MG63 (cell line): ENCODE results near the gene BMPER. TPM values are rescaled to one million over a fixed set of nuclear protein-coding genes. Genes with fewer than 3 reads are reported as not detected.
A peak's percentile ranks its signal among the peaks of the same experiment; 100 is the strongest.

Experiments
- DNase-seq: peaks from one replicate; pipeline ENCODE4 v3.0.0-alpha.2; 2020
- H3K27me3 ChIP-seq: fragments of 250-450 bp; sonication (Bioruptor Pico); 2 replicates; pipeline ENCODE4 v1.5.1; 2020; ENCODE audit warnings: mild to moderate bottlenecking, moderate library complexity
- H3K36me3 ChIP-seq: fragments of 250-450 bp; sonication (Bioruptor Pico); 2 replicates; pipeline ENCODE4 v1.5.1; 2020; ENCODE audit warnings: mild to moderate bottlenecking, moderate library complexity
- H3K4me3 ChIP-seq: fragments of 250-450 bp; sonication (Bioruptor Pico); 2 replicates; pipeline ENCODE4 v1.5.1; 2020; ENCODE audit warnings: mild to moderate bottlenecking, moderate library complexity
- H3K9me3 ChIP-seq: fragments of 250-450 bp; sonication (Bioruptor Pico); 2 replicates; pipeline ENCODE4 v1.5.1; 2020; ENCODE audit warnings: mild to moderate bottlenecking, moderate library complexity
- total RNA-seq: library from RNA; depleted of rRNA; stranded (reverse); fragments of >200 nt; shearing (Covaris generic); gene quantifications from 2 replicates; pipeline ENCODE4 v1.2.3, GENCODE V29; 2014; ENCODE audit warnings: low replicate concordance

Gene BMPER
- total RNA-seq, 1 experiment from 2014 or later, result 110 TPM

GRCh38 chr7:33883671-33883965, 21.7 kb upstream of the BMPER start:
- no peak for DNase-seq
- Histone ChIP-seq H3K27me3 (no peaks in the 10 kb centered on the region), H3K4me3 (no peak overlapping the region), H3K9me3 (peaks cover 5% of the 10 kb centered on the region; the same call in 1 of the 2 replicates), H3K36me3 (peaks cover 2% of the 10 kb centered on the region; the same call in 1 of the 2 replicates)

DNA sequence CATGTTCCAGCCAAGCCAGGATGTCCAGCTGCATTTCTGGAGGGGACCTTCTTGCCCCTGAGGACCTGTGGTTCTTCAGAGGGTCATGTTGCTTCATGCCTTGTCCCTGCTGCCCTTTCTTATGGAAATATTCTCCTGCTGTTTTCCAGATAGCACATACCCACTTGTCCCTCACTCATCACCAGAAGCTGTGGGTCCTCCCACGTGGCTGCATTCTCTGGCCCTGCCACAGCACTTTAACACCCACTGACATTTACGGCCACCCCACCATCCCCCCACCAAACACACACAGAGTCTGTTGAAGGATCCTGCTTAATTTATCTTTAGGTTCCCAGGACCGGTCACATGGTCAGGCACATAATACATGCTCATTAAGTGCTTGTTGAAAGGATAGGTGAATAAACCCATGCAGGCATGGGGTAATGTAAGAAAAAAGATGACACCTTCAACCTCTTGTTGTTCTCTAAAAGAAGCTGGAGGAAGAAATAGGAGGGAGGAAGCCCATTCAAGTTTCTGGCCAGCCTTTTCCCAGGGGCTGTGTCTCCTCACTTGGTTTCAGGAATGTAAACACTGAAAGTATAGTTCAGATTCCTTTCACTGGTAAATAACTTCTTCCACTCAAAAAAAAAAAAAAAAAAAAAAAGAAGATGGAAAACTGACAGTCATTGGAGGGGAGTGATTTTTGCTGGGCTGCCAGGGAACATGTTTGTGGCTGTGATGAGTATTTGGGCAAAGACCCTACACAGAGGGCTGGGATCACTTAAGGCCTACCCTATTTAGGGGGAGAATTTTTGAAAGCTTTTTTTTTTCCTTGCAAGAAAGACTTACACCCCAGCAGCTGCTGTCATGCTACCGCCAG, 19.8 kb upstream of the BMPER start:
- Histone ChIP-seq H3K36me3 (peaks cover 2% of the 10 kb centered on the region; the same call in 1 of the 2 replicates), H3K9me3 (peaks cover 5% of the 10 kb centered on the region; the same call in 1 of the 2 replicates), H3K4me3 (no peak overlapping the region), H3K27me3 (no peaks in the 10 kb centered on the region)
- DNase-seq, result no peak

GRCh38 chr7:33886149-33886623, 19.2 kb upstream of the BMPER start:
- DNase-seq, result peak; percentile 43

DNA sequence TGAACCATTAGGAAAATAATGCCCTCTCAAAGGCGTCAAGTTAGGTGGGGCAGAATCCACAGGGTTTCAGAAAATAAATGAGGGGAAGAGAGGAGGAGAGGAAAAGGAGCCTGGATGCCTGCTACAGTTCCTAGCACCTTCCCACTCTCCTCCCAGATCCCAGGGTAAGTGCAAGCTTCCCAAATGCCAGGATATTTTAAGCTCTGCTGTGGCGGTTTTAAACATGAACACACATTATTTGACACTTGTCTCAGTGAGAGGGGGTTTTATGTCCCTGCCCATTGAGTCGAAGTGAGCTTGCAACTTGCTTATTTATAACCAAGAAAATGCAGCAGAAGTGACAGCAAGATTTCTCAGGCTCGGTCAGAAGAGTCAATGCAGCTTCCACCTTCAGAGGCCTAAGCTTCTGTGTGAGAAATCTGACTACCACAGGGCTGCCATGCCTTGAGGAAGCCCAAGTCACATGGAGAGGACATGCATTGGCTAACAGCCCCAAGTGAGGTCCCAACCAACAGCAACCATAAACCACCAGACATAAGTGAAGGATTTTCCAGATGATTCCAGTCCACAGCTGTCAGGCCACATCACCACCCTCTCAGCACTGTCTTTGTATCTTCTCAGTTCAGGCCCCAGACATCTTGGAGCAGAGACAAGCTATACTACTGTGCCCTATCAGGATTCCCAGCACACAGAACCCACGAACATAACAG, 17.9 kb upstream of the BMPER start:
- H3K27me3 ChIP-seq, result no peaks in the 10 kb centered on the region
- no peak overlapping the region for H3K4me3 ChIP-seq

More at GRCh38 chr7:33886149-33886623, 19.2 kb upstream of the BMPER start:
- no peaks in the 10 kb centered on the region for H3K27me3 ChIP-seq
- peaks cover 5% of the 10 kb centered on the region; the same call in 1 of the 2 replicates for H3K9me3 ChIP-seq
- peaks cover 2% of the 10 kb centered on the region; the same call in 1 of the 2 replicates for H3K36me3 ChIP-seq
- H3K4me3 ChIP-seq, result no peak overlapping the region

DNA sequence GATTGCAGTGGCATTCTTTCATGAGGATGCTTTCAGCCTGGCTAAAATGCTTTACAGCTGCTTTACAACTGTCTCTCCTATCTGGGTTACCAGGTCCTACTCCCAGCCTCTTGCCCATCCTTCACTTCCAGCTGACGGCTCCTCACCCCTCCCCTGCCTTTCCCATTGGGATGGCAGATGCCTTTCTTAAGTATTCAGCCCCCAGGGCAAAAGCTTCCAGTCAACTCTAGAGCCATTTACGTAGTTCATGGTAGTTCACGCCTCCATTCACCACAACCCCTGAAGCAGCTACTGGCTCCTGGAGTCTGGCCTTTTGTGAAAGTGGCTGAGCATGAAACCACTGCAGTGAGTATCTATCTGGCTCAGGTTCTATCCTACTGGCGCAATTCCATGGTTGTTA, 17.2 kb upstream of the BMPER start:
- H3K27me3 ChIP-seq, result no peaks in the 10 kb centered on the region
- DNase-seq, result no peak
- H3K4me3 ChIP-seq, result no peak overlapping the region
- H3K36me3 ChIP-seq, result no peaks in the 10 kb centered on the region
- no peaks in the 10 kb centered on the region for H3K9me3 ChIP-seq

More for the DNA sequence above, 17.9 kb upstream of the BMPER start:
- no peak for DNase-seq
- peaks cover under 1% of the 10 kb centered on the region; the same call in 1 of the 2 replicates for H3K36me3 ChIP-seq
- H3K9me3 ChIP-seq, result peaks cover under 1% of the 10 kb centered on the region; the same call in 1 of the 2 replicates

DNA sequence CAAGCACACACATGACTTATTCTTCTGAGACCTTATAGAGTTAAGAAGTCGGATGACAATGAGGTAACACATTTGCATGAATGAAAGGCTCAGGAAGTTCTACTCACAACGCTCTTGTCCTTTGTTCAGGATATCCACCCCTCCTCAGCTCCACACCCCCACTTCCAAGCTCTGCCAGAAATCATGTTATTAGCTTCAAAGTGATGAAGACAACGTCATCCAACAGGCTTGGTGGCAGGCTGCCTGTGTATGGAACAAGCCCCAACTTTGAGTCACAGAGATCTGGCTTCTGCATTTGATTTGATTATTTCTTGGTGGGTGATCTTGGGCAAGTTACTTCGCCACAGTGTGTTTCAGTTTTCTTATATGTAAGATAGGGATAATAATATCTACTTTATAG, 12.4 kb upstream of the BMPER start:
- Histone ChIP-seq H3K27me3 (no peaks in the 10 kb centered on the region), H3K36me3 (no peaks in the 10 kb centered on the region), H3K9me3 (no peaks in the 10 kb centered on the region), H3K4me3 (no peak overlapping the region)
- DNase-seq, result peak; percentile 74

DNA sequence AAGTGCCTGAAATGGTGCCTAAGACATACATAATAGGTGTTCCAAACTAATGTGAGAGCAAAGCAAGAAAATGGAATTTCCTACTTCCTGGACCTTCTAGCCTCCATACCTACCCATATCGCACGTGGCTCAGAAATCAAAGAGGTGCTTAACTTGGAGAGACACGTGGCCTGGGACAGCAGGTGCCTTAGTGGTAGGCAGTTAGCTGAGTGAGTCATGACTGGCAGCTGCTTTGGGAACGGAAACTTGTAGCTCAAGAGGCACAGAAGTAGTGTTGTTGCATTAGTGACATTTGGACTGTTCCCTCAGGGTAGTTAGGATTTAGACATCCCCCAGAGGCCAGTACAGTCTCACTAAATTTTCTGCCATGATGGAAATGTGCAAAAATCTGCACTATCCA, 12.0 kb upstream of the BMPER start:
- Histone ChIP-seq H3K4me3 (no peak overlapping the region), H3K36me3 (no peaks in the 10 kb centered on the region), H3K27me3 (no peaks in the 10 kb centered on the region), H3K9me3 (no peaks in the 10 kb centered on the region)
- DNase-seq, result peak; percentile 31

DNA sequence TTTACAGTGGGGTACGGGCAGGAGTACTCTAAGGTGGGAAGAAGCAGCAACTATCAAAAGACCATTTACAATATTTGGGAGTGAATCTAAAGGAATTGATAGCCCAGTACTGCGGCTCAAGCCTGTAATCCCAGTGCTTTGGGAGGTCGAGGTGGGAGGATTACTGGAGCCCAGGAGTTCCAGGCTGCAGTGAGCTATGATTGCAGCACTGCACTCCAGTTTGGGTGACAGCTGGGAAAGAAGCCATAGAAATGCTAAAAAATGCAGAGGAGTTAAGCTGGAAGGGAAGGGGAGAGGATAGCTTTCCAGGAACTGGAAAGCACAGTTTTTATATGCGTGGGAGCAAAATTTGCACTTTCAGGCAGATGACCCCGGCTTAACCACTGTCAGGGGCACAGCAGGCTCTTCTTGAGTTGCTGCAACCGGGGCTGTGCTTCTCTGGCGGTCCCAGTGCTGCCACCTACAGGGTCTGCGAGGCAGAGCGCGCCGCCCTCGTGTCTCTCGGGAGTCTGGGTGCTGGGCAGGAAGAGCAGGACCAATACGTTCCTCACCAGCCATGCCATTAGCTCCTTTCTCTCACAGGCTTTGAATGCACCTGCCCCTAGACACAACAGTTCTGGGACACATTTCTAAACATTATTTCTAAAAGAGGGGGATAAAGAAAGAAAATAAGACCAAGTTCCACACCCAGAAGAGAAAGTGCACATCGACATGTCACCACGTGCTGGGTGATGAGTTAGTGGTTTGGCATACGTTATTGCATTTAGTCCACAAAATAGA, 10.1 kb upstream of the BMPER start:
- DNase-seq, result peak; percentile 88
- Histone ChIP-seq H3K9me3 (no peaks in the 10 kb centered on the region), H3K36me3 (no peaks in the 10 kb centered on the region), H3K4me3 (no peak overlapping the region), H3K27me3 (no peaks in the 10 kb centered on the region)

GRCh38 chr7:33900501-33900900, 4.8 kb upstream of the BMPER start:
- DNase-seq, result peak; percentile 33
- H3K9me3 ChIP-seq, result no peaks in the 10 kb centered on the region
- H3K36me3 ChIP-seq, result no peaks in the 10 kb centered on the region
- H3K4me3 ChIP-seq, result no peak overlapping the region
- H3K27me3 ChIP-seq, result no peaks in the 10 kb centered on the region

DNA sequence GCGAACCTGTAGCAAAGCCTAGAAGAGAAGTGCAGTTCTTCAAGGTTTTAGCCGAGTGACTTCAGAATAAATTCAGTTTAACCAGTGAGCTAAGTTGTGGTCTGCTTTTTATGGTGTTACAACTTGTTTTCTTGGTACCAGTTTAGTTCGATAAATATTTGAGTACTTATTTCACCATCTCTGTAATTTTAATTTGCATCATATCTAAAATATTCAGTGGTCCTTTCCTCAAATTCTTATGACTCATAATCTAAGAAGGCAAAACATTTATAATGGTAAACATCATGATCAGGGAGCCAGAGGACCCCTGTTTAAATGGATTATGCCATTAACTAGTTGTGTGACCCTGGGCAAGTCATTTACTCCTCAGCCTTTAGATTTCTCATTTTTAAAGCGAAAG, 4.1 kb upstream of the BMPER start:
- no peaks in the 10 kb centered on the region for H3K27me3 ChIP-seq
- H3K9me3 ChIP-seq, result no peaks in the 10 kb centered on the region
- no peak overlapping the region for H3K4me3 ChIP-seq
- DNase-seq, result no peak
- peaks cover 4% of the 10 kb centered on the region for H3K36me3 ChIP-seq

- DNase-seq, result no peak
- Histone ChIP-seq H3K4me3 (no peak overlapping the region), H3K36me3 (peaks cover 10% of the 10 kb centered on the region), H3K9me3 (no peaks in the 10 kb centered on the region), H3K27me3 (no peaks in the 10 kb centered on the region)
These were observed 3.5 kb upstream of the BMPER start for GRCh38 chr7:33901847-33902246.

DNA sequence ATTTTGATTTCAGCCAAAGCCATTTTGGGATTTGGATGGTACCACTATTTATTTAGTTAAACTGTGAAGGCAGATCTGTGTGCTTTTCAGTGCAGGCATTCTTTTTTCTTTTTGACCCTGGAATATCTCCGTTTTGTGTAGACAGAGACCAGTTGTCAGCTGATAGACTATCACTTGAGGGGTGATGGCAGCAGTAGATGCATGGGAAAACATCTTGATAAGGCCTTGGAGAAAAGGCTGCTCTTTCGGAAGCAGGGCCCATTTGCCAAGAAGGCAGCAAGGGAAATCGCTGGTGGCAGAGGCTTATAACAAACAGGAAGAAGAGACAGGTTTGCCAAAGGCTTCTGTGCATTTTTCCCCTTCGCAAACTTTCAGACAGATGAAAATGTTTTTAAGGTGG, 2.6 kb upstream of the BMPER start:
- H3K36me3 ChIP-seq, result peaks cover 19% of the 10 kb centered on the region
- no peaks in the 10 kb centered on the region for H3K9me3 ChIP-seq
- DNase-seq, result peak; percentile 16
- no peak overlapping the region for H3K4me3 ChIP-seq
- H3K27me3 ChIP-seq, result no peaks in the 10 kb centered on the region

DNA sequence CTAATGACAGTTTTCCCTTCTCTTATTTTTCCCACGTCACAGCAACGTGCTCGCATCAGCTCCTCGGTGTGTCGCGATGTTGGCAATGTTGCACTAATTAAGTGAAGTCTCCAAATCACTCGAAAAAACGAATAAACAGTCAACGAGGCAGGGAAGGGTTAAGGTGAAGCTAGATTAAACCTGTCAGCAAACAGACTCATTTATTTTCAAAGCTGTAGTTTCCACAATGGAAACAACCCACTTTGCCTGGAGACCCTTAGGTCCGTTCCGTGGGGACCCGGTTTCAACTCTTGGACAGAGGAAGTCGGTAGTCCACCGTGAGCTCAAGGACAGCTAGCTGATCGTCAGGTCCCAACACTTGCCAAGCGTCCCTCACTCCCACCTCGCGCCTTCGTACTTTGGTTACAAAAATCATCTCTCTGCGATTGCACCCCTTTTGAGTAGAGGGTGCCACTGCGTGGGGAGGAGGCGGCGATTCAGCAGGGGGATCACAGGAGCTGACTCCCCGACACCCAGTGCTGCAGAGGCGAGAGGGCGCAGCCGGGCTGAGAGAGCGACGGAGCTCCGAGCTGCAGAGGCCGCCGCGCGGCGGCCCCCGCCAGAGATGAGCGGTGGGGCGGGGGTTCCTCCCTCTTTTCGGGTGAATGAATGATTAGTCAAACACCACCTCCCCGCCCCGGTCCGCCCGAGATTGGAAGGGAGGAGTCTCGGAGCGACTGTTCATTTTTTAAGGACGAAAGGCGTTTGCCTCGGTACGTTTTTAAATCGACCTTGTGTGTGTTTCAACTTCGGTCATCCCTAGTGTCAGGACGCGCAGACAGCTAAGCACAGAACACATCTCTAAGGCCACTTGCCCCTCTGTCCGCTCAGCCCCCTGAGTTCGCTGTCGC, 1.3 kb upstream of the BMPER start:
- Histone ChIP-seq H3K9me3 (no peaks in the 10 kb centered on the region), H3K27me3 (no peaks in the 10 kb centered on the region), H3K4me3 (peak overlapping the region; percentile 70), H3K36me3 (peaks cover 32% of the 10 kb centered on the region)
- peak; percentile 92 for DNase-seq

- no peaks in the 10 kb centered on the region for H3K27me3 ChIP-seq
- DNase-seq, result peak; percentile 77
- H3K36me3 ChIP-seq, result peaks cover 39% of the 10 kb centered on the region
- no peaks in the 10 kb centered on the region for H3K9me3 ChIP-seq
- peak overlapping the region; percentile 70 for H3K4me3 ChIP-seq
These were observed 504 bp upstream of the BMPER start for GRCh38 chr7:33904681-33905388.

DNA sequence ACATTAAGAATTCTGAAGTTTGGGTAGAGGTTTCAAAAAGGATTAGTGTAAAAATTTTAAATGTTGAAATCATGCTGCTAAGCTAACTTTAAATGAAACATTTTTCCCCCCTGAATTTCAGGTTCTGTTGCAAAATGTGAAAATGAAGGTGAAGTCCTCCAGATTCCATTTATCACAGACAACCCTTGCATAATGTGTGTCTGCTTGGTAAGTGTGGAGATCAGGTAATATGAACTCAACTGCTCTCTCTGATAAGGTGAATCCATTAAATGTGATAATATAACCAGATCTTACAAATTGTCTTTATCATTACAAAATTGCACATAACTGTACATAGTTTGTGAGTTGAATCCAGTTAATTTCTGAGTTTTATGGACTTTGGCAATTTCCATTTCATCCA, 1.4 kb downstream of the BMPER start:
- no peaks in the 10 kb centered on the region for H3K27me3 ChIP-seq
- no peak for DNase-seq
- peaks cover 57% of the 10 kb centered on the region for H3K36me3 ChIP-seq
- no peaks in the 10 kb centered on the region for H3K9me3 ChIP-seq
- peak overlapping the region; percentile 70 for H3K4me3 ChIP-seq
